SKM-1 treated with dmso at 0.1 percent for 144 hours (cell line): ENCODE measurements around the gene PPP1R14C.

Experiments used
- DNase-seq: peaks from one replicate; lab custom pipeline; 2025; ENCODE audit not compliant: unreplicated experiment; lab: John Stamatoyannopoulos, UW

Gene PPP1R14C

GRCh38 chr6:150289454-150290071 lies 146.7 kb downstream of the PPP1R14C start:
- DNase-seq: no peak

GRCh38 chr6:150290429-150290828 lies 147.6 kb downstream of the PPP1R14C start:
- no peak for DNase-seq

- DNase-seq: no peak
These were observed 149.3 kb downstream of the PPP1R14C start for GRCh38 chr6:150291968-150292710.

GRCh38 chr6:150293019-150293418 lies 150.2 kb downstream of the PPP1R14C start:
- no peak for DNase-seq

GRCh38 chr6:150293423-150294173 lies 150.8 kb downstream of the PPP1R14C start:
- DNase-seq: peak; percentile 26

GRCh38 chr6:150296890-150297289 lies 154.0 kb downstream of the PPP1R14C start:
- DNase-seq: no peak

- no peak for DNase-seq
These were observed 154.6 kb downstream of the PPP1R14C start for GRCh38 chr6:150297327-150298029.

- no peak for DNase-seq
These were observed 155.2 kb downstream of the PPP1R14C start for GRCh38 chr6:150298030-150298380.

GRCh38 chr6:150298676-150299075 lies 155.8 kb downstream of the PPP1R14C start:
- DNase-seq: no peak
